GM19468 (cell line): ENCODE data around the gene SLC14A1.

ENCODE experiments used
- ATAC-seq: cut with Tn5 transposase; IDR thresholded peaks from one replicate; pipeline ENCODE4 v1.9.1; 2021; ENCODE audit warnings: mild to moderate bottlenecking, moderate library complexity, moderate number of reproducible peaks; ENCODE audit not compliant: unreplicated experiment; ENCODE audit errors: extremely low read depth

Gene SLC14A1

GRCh38 chr18:45723567-45724355 lies at the start of gene SLC14A1:
SLC14A1 (plus strand) TSS chr18:45724181; CDS start chr18:45730321, 6,140 bp downstream.
- ATAC-seq: no peak

DNA sequence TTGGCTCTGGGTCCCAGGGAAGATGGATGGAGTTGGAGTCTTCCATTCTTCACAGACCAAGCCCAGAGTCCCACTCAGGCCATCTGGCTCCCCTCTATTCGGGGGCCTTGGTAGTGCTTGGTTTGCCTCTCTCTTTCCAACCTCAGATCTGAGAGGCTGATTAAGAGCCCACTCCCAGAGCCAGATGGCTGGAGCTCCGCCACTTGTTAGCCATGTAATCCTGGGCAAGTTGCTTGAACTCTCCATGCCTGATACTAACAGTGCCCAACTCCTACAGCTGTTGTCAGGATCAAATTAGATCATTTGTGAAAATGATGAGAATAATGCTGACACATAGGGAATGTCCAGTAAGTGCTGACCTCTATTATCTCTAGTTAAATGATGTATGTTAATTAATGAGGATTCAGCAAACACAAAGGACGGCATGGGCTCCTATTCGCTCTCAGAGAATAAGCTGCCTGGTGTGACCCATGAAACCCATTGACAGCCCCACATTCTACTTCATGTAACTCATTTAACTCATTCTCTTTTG lies 46.6 kb upstream of the SLC14A1 start:
- ATAC-seq: no peak

- ATAC-seq: no peak
These were observed 45.5 kb upstream of the SLC14A1 start for GRCh38 chr18:45678441-45678840.

DNA sequence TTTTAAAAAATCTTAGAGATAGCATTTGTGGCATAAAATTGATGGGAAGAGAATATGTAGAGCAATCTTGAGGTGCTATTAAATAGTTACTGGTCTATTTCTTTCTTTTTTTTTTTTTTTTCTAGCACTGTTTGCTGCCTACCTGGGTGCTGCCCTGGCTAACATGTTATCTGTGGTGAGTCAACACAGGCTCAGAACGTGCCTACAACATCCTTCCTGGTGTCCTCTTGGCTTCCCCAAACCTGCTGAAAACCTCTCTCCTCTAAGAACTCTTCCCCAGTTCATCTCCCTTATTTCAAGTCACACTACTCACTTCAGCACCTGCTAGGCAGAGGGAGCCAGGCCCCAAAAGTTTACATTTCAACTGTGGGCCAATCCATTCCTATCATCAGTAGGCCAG lies 45.1 kb upstream of the SLC14A1 start:
- no peak for ATAC-seq

DNA sequence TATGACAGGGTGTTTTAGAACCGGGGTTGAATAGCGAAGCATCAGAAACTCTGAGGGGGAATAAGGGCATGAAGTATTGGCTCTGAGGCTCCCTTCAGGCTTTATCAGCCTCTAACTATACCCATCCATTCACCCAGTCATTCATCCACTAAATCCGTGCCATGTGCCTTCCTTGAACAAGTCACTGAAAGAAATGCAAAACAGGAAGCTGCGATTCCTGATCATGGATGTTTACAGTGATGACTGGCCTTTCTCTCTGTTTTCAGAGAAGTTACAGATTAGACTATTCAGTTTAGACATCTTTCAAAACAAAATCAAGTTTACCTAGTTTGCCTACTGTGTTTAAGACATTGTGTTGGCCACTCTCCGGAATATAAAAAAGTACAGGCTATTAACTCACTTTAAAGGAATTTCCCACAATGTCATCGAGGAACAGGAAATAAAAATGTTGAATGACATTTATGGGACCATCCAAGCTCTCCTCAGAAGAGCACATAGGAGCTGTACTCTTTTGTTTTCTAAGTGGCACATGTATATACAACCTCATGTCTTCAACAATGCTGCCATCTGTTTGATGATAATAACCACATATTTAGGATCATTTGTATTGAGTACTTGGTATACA lies 43.8 kb upstream of the SLC14A1 start:
- ATAC-seq: no peak

DNA sequence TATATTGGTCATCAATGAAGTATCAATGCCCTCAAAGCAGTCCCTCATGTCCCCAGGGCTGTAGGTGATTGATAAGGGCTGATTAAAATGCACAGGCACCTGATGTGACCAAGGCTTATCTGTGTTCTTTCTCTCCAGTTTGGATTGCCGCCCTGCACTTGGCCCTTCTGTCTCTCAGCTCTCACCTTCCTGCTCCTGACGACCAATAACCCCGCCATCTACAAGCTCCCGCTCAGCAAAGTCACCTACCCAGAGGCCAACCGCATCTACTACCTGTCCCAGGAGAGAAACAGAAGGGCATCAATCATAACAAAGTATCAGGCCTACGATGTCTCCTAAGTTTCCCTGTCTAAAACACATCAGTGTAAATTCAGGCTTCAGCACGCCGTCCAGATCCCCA lies 41.8 kb upstream of the SLC14A1 start:
- no peak for ATAC-seq

- ATAC-seq: no peak
These were observed 39.5 kb upstream of the SLC14A1 start for GRCh38 chr18:45684341-45685115.

- ATAC-seq: peak; percentile 85
These were observed 36.9 kb upstream of the SLC14A1 start for GRCh38 chr18:45686891-45687611.

- ATAC-seq: peak; percentile 6
These were observed 36.4 kb upstream of the SLC14A1 start for GRCh38 chr18:45687621-45688020.

GRCh38 chr18:45688113-45688512 lies 35.9 kb upstream of the SLC14A1 start:
- ATAC-seq: no peak

DNA sequence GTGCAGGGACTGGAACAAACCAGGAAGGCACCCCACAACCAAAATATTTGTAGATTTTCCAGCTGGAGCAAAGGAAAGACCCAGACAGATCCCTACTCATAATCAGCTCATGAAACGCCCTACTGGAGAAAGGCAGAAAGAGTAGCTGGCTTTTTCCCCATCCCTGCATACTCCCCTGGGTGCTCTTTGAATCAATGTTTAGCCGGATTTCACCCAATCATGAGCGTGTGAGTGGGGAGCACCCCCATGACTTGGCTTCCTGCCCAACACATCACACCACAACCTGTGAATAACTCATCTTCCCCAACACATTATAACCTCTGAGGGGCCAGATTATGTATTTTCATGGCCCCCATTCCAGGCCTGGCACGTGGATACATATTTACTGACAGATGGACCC lies 35.1 kb upstream of the SLC14A1 start:
- no peak for ATAC-seq

GRCh38 chr18:45689396-45689795 lies 34.6 kb upstream of the SLC14A1 start:
- ATAC-seq: no peak

DNA sequence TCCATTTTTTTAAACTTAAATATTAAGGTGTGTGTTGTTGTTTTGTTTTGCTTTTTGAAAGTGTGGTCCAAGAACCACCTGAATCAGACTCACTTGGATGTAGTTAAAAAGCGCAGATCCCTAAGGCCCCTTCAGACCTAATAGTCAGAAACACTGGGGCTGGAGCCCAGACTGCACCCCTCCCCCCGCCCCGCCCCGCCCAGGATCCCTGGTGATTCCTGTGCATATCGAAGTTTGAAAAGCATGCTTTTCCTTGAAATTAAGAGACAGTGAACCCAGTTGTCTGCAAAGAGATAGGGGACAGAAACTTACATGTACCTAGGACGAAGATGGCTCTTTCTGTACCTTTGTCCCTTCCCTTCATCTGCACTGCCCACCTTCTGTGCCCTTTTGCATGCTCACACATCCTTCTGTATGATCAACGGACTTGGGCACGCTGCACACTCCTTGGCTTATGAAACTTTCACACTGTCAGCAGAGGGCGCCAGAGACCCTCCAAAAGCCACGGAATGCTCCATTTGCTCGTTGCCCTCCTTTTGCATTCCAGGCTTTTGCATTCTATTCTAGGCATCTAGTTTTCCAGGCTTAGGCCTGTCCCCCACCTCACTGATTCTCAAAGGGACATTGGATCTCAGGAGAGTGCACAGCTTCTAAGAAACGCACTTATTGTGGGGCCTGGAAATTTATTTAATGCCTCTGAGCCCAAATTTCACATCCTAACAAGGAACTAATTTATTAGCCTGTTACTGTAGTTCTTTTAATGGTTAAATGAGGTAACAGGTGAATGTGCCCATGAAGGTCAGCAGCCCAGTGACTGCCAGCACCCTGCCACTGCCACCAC lies 32.8 kb upstream of the SLC14A1 start:
- ATAC-seq: no peak

- ATAC-seq: no peak
These were observed 32.2 kb upstream of the SLC14A1 start for GRCh38 chr18:45691816-45692179.

DNA sequence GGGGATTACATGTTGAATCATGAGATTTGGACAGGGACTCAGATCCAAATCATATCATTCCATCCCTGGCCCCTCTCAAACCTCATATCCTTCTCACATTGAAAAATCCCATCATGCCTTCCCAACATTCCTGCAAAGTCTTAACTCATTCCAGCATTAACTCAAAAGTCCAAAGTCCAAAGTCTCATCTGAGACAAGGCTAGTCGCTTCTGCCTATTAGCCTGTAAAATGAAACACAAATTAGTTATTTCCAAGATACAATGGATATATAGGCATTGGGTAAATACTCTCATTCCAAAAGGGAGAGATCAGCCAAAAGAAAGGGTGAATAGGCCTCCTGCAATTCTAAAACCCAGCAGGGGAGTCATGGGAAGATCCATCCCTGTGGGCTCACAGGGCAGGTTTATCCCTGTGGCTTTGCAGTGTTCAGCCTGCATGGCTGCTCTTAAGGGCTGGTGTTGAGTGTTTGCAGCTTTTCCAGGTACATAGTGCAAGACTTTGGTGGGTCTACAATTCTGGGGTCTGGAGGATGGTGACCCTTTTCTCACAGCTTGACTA lies 21.2 kb upstream of the SLC14A1 start:
- ATAC-seq: no peak

DNA sequence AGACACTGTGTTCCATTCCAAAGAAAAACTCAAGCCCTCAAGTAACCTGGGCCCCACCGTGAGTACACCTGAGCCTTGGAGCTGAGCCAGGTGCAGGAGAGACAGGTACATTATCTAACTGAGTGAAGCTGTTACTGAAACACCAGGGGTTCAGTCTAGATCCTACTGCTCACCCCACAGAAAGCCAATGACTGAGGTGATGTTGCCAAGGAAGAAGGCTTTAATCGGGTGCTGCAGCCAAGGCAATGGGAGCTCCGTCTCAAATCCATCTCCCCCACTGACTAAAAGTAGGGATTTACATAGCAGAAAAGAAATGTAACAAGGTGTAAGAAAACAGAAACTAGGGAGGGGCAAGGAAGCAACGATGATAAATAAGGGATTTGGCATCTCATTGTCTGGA lies 15.2 kb upstream of the SLC14A1 start:
- ATAC-seq: no peak

DNA sequence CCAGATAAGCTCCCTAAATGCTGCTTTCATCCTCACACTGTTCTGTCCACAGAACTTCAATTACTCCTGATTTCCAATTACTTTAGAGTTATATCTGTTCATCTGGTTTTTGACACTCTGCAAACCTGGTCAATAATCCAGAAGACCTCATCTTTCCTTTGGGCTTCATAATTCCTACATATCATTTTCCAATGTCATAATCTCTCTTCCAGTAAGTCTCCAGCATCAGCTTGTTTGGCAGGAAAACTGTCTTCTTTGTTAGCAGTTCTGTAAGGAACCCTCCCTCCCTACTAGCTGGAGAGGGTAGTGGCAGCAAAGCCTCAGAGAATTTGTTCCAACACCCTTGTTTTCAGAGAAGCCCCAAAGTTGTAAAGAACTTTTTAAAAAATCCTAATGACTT lies 11.9 kb upstream of the SLC14A1 start:
- ATAC-seq: no peak

GRCh38 chr18:45713239-45713638 lies 10.7 kb upstream of the SLC14A1 start:
- no peak for ATAC-seq

GRCh38 chr18:45715212-45715780 lies 8.7 kb upstream of the SLC14A1 start:
- no peak for ATAC-seq
